HG02852 (cell line): ENCODE data around the gene SNHG17.

Experiments used
- ATAC-seq: cut with Tn5 transposase; IDR thresholded peaks from one replicate; pipeline ENCODE4 v1.9.1; 2021; ENCODE audit warnings: mild to moderate bottlenecking, moderate library complexity; ENCODE audit not compliant: unreplicated experiment

SNHG17 gene

GRCh38 chr20:38377039-38377685, 58.0 kb downstream of the SNHG17 start:
- ATAC-seq: no peak

GRCh38 chr20:38373898-38374297, 61.2 kb downstream of the SNHG17 start:
- no peak for ATAC-seq

GRCh38 chr20:38373231-38373867, 61.8 kb downstream of the SNHG17 start:
- ATAC-seq: no peak

- no peak for ATAC-seq
These were observed 62.3 kb downstream of the SNHG17 start for GRCh38 chr20:38372806-38373205.
